ENCODE data around the gene CEP57L1. TPM values are rescaled to one million over a fixed set of nuclear protein-coding genes. Genes with fewer than 3 reads are reported as not detected.
"Not testable (repeated sequence)": the region's sequence is repeated elsewhere in the genome, so short reads cannot be mapped to it uniquely, and the experiment has no call there.

Gene CEP57L1
- total and polyA plus RNA-seq, 7 donors, result 5.1 to 20.7 (median 6.4) TPM

DNA sequence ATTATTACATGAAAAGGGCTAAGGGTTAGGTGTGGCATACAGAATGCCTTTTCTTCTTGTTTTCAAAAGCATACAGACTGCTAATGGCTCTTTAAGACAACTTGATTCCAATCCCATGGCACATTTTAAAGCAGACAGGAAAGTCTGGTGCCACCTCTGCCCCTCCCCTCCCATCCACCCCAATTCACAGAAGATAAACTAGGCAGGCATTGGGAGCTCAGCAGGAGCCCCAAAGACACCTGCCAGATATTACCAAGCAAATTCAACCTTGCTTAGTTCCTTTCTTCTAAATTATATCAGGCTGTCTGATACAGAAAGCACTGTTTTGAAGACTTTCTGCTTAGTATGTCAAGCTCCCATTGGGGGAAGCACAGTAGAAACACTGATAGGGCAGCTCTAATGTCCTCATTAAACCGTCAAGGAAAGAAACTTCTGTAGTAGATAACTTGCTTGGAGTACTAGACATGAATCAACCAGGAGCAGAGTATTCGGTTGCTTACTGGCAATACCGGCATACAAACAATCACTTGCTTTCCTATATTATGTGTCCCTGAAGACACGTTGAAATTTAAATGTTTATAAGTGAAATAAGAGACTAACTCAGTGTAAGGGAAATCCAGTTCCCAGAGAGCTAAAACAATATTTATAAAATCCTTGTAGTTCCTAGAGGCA is 13.7 kb upstream of the CEP57L1 start:
- H3K27ac ChIP-seq, result peak overlapping the region; percentile 98
- TF ChIP-seq, protein P1, sequence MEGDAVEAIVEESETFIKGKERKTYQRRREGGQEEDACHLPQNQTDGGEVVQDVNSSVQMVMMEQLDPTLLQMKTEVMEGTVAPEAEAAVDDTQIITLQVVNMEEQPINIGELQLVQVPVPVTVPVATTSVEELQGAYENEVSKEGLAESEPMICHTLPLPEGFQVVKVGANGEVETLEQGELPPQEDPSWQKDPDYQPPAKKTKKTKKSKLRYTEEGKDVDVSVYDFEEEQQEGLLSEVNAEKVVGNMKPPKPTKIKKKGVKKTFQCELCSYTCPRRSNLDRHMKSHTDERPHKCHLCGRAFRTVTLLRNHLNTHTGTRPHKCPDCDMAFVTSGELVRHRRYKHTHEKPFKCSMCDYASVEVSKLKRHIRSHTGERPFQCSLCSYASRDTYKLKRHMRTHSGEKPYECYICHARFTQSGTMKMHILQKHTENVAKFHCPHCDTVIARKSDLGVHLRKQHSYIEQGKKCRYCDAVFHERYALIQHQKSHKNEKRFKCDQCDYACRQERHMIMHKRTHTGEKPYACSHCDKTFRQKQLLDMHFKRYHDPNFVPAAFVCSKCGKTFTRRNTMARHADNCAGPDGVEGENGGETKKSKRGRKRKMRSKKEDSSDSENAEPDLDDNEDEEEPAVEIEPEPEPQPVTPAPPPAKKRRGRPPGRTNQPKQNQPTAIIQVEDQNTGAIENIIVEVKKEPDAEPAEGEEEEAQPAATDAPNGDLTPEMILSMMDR (IDR thresholded peaks at IDR 0.05), result no peak
- no peaks in the 10 kb centered on the region for H3K27me3 ChIP-seq (ENCODE audit: insufficient read depth in 3 of 3, low read length in 2 of 3)
- no peaks in the 10 kb centered on the region for H3K9me3 ChIP-seq
- no peak for DNase-seq
- H3K4me1 ChIP-seq, result peaks cover 70% of the 10 kb centered on the region
- no peak for ATAC-seq
- WGBS, 3 donors, result 25 to 33% (median 31%) methylated on average over 4 of the region's 4 CpGs
- H3K4me3 ChIP-seq, result peak overlapping the region; percentile 28
- intact Hi-C loops (cut with DNase I), result no loop called here
- H3K36me3 ChIP-seq (ENCODE audit: insufficient read depth in 1 of 2, low read depth in 1 of 2), result peaks cover 0 to 14% of the 10 kb centered on the region in 2 donors

DNA sequence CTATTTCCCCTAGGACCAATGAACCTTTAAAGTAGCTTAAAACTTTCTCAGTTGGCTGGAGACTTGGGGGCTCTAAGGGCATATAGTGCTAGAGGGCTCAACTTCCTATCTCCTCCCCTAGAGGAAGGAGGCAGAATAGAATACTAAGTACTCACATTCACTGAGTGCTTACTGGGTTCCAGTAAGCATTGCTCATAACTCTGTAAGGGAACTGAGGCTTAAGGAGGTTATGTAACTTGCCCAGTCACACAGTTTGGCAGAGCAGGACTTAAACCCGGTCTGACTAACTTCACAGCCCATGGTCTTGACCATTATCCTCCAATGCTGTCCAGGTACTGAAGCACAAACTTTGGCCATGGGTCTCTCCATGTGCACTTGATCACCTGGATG is 13.1 kb upstream of the CEP57L1 start:
- H3K4me3 ChIP-seq, result peak overlapping the region; percentile 28
- peaks cover 67% of the 10 kb centered on the region for H3K4me1 ChIP-seq
- no peaks in the 10 kb centered on the region for H3K27me3 ChIP-seq (ENCODE audit: insufficient read depth in 3 of 3, low read length in 2 of 3)

DNA sequence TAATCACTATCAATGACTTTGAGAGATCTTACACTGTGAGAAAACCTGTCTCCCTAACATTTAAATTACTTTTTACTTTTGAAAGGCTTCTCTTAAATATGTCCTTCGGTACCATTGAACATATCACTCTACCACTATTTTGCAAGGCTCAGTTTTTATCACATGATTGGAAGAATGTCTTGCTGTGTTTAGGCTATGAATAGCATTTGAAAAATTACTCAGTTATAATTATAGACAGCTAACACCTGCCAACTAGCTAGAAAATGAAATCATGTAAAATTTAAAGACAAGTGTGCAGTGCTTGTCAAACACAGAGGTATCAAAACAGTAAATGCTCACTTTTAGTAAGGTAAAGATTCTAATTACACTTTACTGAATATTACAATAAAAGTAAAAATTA is 11.7 kb upstream of the CEP57L1 start:
- ATAC-seq (peak; percentile 73 to 80 (median 76)), DNase-seq (no peak)
- peak overlapping the region; percentile 98 for H3K27ac ChIP-seq
- intact Hi-C loops (cut with DNase I), result no loop called here
- peak overlapping the region; percentile 6 for H3K4me3 ChIP-seq
- peaks cover 65% of the 10 kb centered on the region for H3K4me1 ChIP-seq
- 31 to 51% (median 34%) methylated on average over 1 of the region's 1 CpG for WGBS, 3 donors
- TF ChIP-seq, protein P1 (IDR thresholded peaks at IDR 0.05), result no peak
- H3K27me3 ChIP-seq (ENCODE audit: insufficient read depth in 3 of 3, low read length in 2 of 3), result no peaks in the 10 kb centered on the region
- no peaks in the 10 kb centered on the region for H3K9me3 ChIP-seq
- peaks cover 0 to 14% of the 10 kb centered on the region in 2 donors for H3K36me3 ChIP-seq (ENCODE audit: insufficient read depth in 1 of 2, low read depth in 1 of 2)

More for the DNA sequence above, 13.1 kb upstream of the CEP57L1 start:
- Histone ChIP-seq H3K9me3 (no peaks in the 10 kb centered on the region), H3K36me3 (ENCODE audit: insufficient read depth in 1 of 2, low read depth in 1 of 2) (peaks cover 0 to 14% of the 10 kb centered on the region in 2 donors), H3K27ac (peak overlapping the region; percentile 98)
- DNase-seq, result no peak
- TF ChIP-seq, protein P1 (IDR thresholded peaks at IDR 0.05), result peak; percentile 36
- peak; percentile 77 to 91 (median 83) for ATAC-seq
- 14 to 38% (median 31%) methylated on average over 1 of the region's 1 CpG for WGBS, 3 donors
- intact Hi-C loops (cut with DNase I), result no loop called here

DNA sequence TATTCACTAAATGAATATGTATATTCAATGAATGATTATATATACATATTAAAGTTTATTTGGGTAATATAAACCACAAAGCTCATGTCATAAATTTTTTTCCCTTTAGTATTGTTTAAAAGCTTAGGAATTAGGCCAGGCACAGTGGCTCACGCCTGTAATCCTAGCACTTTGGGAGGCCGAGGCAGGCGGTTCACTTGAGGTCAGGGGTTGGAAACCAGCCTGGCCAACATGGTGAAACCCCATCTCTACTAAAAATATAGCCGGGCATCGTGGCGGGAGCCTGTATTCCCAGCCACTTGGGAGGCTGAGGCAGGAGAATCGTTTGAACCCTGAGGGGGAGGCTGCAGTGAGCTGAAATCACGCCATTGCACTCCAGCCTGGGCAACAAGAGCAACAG is 11.2 kb upstream of the CEP57L1 start:
- Histone ChIP-seq H3K4me1 (peaks cover 65% of the 10 kb centered on the region), H3K27ac (peak overlapping the region; percentile 98), H3K36me3 (ENCODE audit: insufficient read depth in 1 of 2, low read depth in 1 of 2) (peaks cover 0 to 14% of the 10 kb centered on the region in 2 donors), H3K4me3 (peak overlapping the region; percentile 6)
- 28 to 42% (median 35%) methylated on average over 8 of the region's 8 CpGs for WGBS, 3 donors
- intact Hi-C loops (cut with DNase I); H3K9me3 ChIP-seq; H3K27me3 ChIP-seq (ENCODE audit: insufficient read depth in 3 of 3, low read length in 2 of 3): not testable (repeated sequence)
- ATAC-seq (peak; percentile 31 to 63 (median 48)), DNase-seq (peak; percentile 21 to 78)

DNA sequence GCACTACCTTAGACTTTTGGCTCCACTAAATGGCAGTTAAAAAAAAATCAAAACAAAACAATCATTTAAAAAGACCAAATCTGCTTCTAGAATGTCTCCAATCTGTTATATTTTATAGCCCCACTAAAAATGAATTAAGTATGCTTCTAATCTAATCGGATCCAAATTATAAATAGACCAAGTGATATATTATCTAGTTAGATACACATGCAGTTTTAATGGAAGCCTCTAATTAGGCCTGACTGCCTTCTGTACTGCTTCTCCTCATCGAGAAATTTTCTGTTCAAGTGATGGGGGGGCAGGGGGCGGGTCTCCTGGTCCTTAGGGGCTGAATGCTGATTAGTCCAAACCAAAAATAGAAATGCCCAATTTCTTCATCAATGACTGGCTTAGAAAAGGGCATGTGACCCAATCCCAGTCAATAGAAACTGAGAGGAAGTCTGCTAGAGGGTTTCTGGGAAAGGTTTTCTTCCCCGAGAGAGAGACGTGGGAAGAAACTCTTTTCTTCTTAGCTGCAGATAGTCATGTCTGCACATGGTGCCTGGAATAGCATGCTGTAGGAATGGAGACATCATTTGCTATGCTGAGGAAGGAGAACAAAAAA is 7.5 kb upstream of the CEP57L1 start:
- Histone ChIP-seq H3K4me3 (peak overlapping the region; percentile 77), H3K27ac (peak overlapping the region; percentile 98), H3K36me3 (ENCODE audit: insufficient read depth in 1 of 2, low read depth in 1 of 2) (peaks cover 6 to 14% of the 10 kb centered on the region in 2 donors), H3K27me3 (ENCODE audit: insufficient read depth in 3 of 3, low read length in 2 of 3) (no peaks in the 10 kb centered on the region), H3K9me3 (no peaks in the 10 kb centered on the region), H3K4me1 (peaks cover 58% of the 10 kb centered on the region)
- TF ChIP-seq, protein P1 (IDR thresholded peaks at IDR 0.05), result no peak
- intact Hi-C loops (cut with DNase I), result no loop called here
- WGBS, 3 donors, result 23 to 42% (median 28%) methylated on average over 5 of the region's 5 CpGs
- DNase-seq (no peak), ATAC-seq (no peak)

Measured in psoas muscle (tissue), 8 donors.